ENCODE measurements around the gene RBFOX2. TPM values are rescaled to one million over a fixed set of nuclear protein-coding genes. Genes with fewer than 3 reads are reported as not detected.

The RBFOX2 gene
- total and polyA plus RNA-seq, 2 donors (not counting 1 experiment from before 2014, with no cell fraction given): 173 to 190 TPM

DNA sequence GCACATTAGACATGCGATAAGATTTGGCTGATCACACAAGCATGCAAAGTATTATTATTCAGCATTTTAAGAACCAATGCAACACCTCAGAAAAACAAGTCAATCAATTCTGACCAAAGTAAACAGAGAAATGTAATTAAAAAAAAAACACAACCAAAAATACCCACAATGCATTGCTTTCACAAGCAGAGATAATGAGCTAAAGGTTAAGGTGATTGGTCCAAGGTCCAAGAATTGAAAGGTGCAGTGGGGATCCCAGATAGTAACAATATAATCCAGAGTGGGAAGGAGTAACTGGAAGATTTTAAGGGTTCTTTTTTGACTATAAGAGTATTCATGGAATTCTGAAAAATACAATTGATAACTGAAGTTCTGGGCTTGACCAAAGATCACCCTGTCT is 271.9 kb downstream of the RBFOX2 start:
- TF ChIP-seq, protein P1, sequence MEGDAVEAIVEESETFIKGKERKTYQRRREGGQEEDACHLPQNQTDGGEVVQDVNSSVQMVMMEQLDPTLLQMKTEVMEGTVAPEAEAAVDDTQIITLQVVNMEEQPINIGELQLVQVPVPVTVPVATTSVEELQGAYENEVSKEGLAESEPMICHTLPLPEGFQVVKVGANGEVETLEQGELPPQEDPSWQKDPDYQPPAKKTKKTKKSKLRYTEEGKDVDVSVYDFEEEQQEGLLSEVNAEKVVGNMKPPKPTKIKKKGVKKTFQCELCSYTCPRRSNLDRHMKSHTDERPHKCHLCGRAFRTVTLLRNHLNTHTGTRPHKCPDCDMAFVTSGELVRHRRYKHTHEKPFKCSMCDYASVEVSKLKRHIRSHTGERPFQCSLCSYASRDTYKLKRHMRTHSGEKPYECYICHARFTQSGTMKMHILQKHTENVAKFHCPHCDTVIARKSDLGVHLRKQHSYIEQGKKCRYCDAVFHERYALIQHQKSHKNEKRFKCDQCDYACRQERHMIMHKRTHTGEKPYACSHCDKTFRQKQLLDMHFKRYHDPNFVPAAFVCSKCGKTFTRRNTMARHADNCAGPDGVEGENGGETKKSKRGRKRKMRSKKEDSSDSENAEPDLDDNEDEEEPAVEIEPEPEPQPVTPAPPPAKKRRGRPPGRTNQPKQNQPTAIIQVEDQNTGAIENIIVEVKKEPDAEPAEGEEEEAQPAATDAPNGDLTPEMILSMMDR (conservative IDR thresholded peaks at IDR 0.05 in 1 of 2, IDR thresholded peaks at IDR 0.05 in 1 of 2; ENCODE audit: low read depth in 1 of 2, low read length in 2 of 2): no peak
- TF ChIP-seq EZH2 (IDR thresholded peaks at IDR 0.05; ENCODE audit: low read length, missing control alignments): no peak
- Histone ChIP-seq H3K36me3 (ENCODE audit: control insufficient read depth, insufficient read depth, low read length) (peaks cover 13% of the 10 kb centered on the region), H3K9me3 (ENCODE audit: control insufficient read depth, insufficient read depth, low read depth, low read length) (no peaks in the 10 kb centered on the region), H3K9ac (ENCODE audit: insufficient read depth, low read length) (no peak overlapping the region), H3K4me1 (ENCODE audit: control insufficient read depth, extremely low read depth, insufficient read depth, low read length) (peaks cover 2% of the 10 kb centered on the region), H3K27me3 (ENCODE audit: control insufficient read depth, insufficient read depth, low read length) (no peaks in the 10 kb centered on the region), H3K79me2 (ENCODE audit: control insufficient read depth, insufficient read depth, low read length) (no peaks in the 10 kb centered on the region), H3K4me2 (ENCODE audit: extremely low read depth, insufficient read depth, low read length) (no peak overlapping the region), H3K27ac (ENCODE audit: insufficient read depth, low read length) (no peak overlapping the region), H3K4me3 (replicated peaks in 1 of 4; ENCODE audit: control extremely low read depth in 1 of 4, insufficient read depth in 1 of 4, low read depth in 3 of 4, low read length in 4 of 4) (no peak overlapping the region), H4K20me1 (ENCODE audit: control insufficient read depth, extremely low read depth, insufficient read depth, low read length) (no peaks in the 10 kb centered on the region), H2AFZ (ENCODE audit: low read length) (no peak overlapping the region)
- DNase-seq (ENCODE audit: low read depth in 2 of 2): no peak

DNA sequence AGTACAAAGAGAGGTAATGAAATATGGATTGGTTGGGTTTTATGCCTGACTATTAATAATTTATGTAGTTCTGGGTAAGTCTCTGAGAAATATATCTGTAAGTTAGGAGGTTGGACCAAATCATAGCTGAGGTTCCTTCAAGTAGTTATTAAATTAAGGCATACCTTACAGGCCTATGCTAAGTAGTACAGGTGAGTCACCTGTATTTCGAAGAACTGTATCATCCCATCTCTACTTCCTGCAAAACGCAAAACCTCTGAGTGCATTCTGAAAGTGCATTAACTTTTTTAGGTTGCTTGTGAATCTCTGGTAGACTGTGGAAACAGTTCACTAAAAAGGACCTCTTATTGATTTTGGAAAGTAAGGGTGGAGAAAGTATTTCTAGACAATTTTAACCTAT is 273.9 kb downstream of the RBFOX2 start:
- Histone ChIP-seq H3K27ac (ENCODE audit: insufficient read depth, low read length) (no peak overlapping the region), H3K9ac (ENCODE audit: insufficient read depth, low read length) (no peak overlapping the region), H3K4me3 (replicated peaks in 1 of 4; ENCODE audit: control extremely low read depth in 1 of 4, insufficient read depth in 1 of 4, low read depth in 3 of 4, low read length in 4 of 4) (no peak overlapping the region), H3K36me3 (ENCODE audit: control insufficient read depth, insufficient read depth, low read length) (peaks cover 13% of the 10 kb centered on the region), H3K9me3 (ENCODE audit: control insufficient read depth, insufficient read depth, low read depth, low read length) (no peaks in the 10 kb centered on the region), H3K79me2 (ENCODE audit: control insufficient read depth, insufficient read depth, low read length) (peaks cover 1% of the 10 kb centered on the region), H3K4me2 (ENCODE audit: extremely low read depth, insufficient read depth, low read length) (no peak overlapping the region), H2AFZ (ENCODE audit: low read length) (no peak overlapping the region), H4K20me1 (ENCODE audit: control insufficient read depth, extremely low read depth, insufficient read depth, low read length) (no peaks in the 10 kb centered on the region), H3K4me1 (ENCODE audit: control insufficient read depth, extremely low read depth, insufficient read depth, low read length) (peaks cover 2% of the 10 kb centered on the region), H3K27me3 (ENCODE audit: control insufficient read depth, insufficient read depth, low read length) (no peaks in the 10 kb centered on the region)
- DNase-seq (ENCODE audit: low read depth in 2 of 2): no peak
- TF ChIP-seq, protein P1 (conservative IDR thresholded peaks at IDR 0.05 in 1 of 2, IDR thresholded peaks at IDR 0.05 in 1 of 2; ENCODE audit: low read depth in 1 of 2, low read length in 2 of 2): no peak
- TF ChIP-seq EZH2 (IDR thresholded peaks at IDR 0.05; ENCODE audit: low read length, missing control alignments): no peak

DNA sequence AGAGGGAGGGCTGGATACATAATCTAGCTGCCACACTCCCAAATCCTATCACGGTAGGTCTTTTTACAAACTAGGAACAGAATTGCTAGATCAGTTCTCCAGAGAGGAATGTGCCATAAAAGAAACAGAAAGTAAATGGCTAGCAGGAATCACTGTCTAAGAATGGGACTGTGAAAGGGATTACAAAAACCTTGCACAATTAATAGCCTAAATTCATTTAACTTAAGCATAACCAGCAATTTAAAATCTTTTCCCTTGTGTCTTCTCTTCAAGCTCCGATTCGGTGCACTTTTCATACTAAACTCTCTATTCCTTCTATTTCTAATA is 275.8 kb downstream of the RBFOX2 start:
- Histone ChIP-seq H3K79me2 (ENCODE audit: control insufficient read depth, insufficient read depth, low read length) (peaks cover 1% of the 10 kb centered on the region), H3K4me3 (replicated peaks in 1 of 4; ENCODE audit: control extremely low read depth in 1 of 4, insufficient read depth in 1 of 4, low read depth in 3 of 4, low read length in 4 of 4) (no peak overlapping the region), H3K9ac (ENCODE audit: insufficient read depth, low read length) (no peak overlapping the region), H4K20me1 (ENCODE audit: control insufficient read depth, extremely low read depth, insufficient read depth, low read length) (no peaks in the 10 kb centered on the region), H3K36me3 (ENCODE audit: control insufficient read depth, insufficient read depth, low read length) (peaks cover 5% of the 10 kb centered on the region), H2AFZ (ENCODE audit: low read length) (no peak overlapping the region), H3K4me2 (ENCODE audit: extremely low read depth, insufficient read depth, low read length) (no peak overlapping the region), H3K27ac (ENCODE audit: insufficient read depth, low read length) (no peak overlapping the region), H3K4me1 (ENCODE audit: control insufficient read depth, extremely low read depth, insufficient read depth, low read length) (peaks cover 2% of the 10 kb centered on the region), H3K9me3 (ENCODE audit: control insufficient read depth, insufficient read depth, low read depth, low read length) (no peaks in the 10 kb centered on the region), H3K27me3 (ENCODE audit: control insufficient read depth, insufficient read depth, low read length) (no peaks in the 10 kb centered on the region)
- TF ChIP-seq, protein P1 (conservative IDR thresholded peaks at IDR 0.05 in 1 of 2, IDR thresholded peaks at IDR 0.05 in 1 of 2; ENCODE audit: low read depth in 1 of 2, low read length in 2 of 2): no peak
- TF ChIP-seq EZH2 (IDR thresholded peaks at IDR 0.05; ENCODE audit: low read length, missing control alignments): no peak
- DNase-seq (ENCODE audit: low read depth in 2 of 2): no peak

Measured in fibroblast of lung (primary cell).